GM18519 (cell line): Measurements from ENCODE around the gene UBE4B.
A peak's percentile ranks its signal among the peaks of the same experiment; 100 is the strongest.
"Not testable (repeated sequence)": the region's sequence is repeated elsewhere in the genome, so short reads cannot be mapped to it uniquely, and the experiment has no call there.

Experiments
- ATAC-seq: cut with Tn5 transposase; IDR thresholded peaks from one replicate; pipeline ENCODE4 v1.9.1; 2021; ENCODE audit warnings: mild to moderate bottlenecking, moderate library complexity; ENCODE audit not compliant: unreplicated experiment, low FRiP score

UBE4B gene

DNA sequence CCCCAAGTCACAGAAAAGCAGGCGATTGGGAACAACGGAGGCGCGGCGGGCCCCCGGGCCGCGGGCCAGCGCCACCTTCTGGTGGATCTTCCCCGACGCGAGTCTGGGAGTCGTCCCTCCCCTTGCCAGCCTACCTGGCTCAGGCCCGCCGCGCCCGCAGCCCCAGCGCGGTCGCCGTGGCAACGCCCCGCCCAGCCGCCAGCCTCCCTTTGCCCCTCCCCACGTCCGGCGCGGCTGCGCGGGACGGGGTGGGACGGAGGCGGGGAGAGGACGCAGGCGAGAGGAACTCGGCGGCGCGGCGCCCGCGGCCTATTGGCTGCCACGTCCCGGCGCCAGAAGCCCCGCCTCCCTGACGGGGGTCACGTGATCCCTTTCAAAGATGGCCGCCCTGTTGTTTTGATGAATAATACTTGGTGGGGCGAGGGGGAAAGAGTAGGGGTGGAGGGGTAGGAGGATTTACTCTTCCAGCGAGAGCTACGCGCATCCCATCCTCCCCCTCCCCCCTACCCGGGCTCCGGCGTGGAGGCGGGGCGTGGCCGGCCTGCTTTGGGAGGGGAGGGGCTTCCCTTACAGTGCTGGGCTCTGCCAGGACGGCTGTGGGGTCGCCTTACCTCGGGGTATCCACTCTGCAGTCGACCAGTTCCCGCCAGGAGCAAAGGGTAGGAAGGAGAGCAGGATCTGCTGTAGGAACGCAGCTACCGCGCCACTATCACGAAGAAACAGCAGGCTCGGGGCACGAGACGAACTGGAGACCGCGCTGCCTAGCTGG lies at the start of gene UBE4B:
Gene UBE4B (plus strand): TSS at position 369 of the 769 bp plus-strand sequence. CDS start 713 bp downstream, outside the sequence.
- ATAC-seq, result peak; percentile 94

DNA sequence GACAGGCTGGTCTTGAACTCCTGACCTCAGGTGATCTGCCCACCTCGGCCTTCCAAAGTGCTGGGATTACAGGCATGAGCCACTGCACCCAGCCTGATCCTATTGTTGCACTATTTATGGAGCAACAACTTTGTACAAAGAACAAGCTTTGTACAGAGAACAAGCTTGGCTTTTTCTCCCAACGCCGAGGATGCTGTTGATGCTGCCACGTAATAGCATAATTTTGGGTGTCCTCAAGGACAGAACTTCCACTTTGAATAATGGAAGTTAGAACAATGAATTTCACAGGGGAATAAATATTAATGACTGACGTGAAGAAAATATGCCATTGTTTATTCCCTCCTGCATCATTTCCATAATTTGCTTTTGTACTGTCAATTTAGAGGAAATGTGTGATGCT lies 48.5 kb upstream of the UBE4B start:
- ATAC-seq, result no peak

DNA sequence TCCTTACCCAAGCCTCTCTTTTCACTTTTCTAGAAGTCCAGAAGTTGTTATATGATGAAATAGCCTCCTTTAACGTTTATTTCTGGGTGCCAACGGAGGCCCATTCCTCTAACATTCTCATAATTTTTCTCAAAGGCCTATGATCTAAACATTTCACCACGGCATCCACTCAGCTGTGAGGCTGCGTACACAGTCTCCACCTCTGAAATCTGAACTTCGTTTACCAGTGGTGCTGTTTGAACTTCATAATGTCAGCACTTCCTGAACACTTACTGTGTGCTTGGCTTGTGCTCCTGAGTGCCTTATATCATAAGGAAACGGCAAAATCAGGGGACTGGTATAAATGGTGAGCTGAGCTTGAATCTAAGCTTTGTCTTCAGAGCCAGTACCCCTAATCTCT lies 47.8 kb upstream of the UBE4B start:
- ATAC-seq, result no peak

DNA sequence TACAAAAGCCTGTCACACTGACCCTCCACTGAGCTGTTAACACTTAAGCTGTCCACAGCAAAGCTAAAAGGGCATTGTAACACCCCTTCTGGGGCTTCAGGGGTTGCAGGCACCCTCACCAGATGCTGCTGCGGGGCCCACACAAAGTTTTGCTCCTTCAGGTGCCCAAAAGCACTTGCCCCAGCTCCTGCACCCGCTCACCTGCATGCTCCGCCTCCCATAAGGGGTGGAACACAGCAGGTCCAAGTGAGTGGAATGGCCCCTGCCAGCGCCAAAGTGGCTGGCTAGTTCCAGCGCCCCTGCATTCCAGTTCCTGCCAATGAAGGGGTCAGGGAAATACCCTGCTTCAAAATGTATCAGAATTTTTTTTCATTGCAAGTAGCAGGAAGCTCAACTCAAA lies 43.0 kb upstream of the UBE4B start:
- no peak for ATAC-seq

DNA sequence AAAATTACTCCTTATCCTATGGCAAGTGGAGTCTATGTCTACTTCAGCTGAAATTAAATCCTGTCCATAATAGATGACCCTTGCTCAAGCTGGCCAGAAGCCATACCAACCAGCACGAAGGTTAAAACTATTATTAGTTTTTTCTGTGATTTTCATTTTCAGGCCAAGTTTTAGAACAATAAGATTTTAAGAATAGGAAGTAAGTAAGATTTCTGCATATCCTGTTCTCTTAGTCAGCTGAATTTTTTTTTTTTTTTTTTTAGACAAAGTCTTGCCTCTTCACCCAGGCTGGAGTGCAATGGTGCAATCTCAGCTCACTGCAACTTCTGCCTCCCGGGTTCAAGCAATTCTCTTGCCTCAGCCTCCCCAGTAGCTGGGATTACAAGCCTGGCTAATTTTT lies 41.8 kb upstream of the UBE4B start:
- no peak for ATAC-seq

DNA sequence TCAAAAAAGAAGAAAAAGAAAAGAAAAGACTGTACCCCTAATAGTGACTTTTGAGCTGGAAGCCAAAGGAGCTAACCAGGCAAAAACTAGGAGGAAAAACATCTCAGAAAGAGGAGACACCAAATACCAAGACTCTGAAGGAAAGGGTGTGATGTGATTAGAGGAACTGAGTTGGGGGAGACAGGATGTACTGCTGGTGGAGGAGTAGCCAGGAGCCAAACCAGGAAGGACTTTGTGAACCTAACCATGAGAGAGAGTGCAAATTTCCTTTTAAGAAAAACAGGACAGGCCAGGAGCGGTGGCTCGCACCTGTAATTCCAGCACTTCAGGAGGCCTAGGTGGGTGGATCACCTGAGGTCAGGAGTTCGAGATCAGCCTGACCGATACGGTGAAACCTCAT lies 39.8 kb upstream of the UBE4B start:
- no peak for ATAC-seq

DNA sequence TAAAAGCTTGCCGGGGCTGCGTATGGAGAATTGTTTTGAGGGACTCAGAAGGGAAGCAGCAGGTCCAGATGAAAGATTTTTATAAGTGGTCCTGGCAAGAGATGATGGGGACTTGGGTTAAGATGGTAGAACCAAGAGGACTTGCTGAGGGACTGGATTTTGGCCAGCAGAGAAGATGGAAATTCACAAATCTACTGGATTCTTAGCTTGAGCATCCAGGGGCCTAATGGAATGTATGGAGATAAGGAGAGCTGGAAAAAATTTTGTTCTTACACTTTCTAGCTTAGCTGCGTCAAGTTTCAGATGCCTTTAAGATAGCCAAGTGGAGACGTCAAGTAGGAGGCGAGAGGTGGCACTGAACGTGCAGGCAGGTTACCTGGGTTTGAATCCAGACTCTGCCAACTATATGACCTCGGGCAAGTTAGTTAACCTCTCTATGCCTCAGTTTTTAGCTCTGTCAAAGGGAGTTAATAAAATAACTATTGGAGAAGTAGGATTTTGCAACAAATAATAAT lies 39.1 kb upstream of the UBE4B start:
- no peak for ATAC-seq

DNA sequence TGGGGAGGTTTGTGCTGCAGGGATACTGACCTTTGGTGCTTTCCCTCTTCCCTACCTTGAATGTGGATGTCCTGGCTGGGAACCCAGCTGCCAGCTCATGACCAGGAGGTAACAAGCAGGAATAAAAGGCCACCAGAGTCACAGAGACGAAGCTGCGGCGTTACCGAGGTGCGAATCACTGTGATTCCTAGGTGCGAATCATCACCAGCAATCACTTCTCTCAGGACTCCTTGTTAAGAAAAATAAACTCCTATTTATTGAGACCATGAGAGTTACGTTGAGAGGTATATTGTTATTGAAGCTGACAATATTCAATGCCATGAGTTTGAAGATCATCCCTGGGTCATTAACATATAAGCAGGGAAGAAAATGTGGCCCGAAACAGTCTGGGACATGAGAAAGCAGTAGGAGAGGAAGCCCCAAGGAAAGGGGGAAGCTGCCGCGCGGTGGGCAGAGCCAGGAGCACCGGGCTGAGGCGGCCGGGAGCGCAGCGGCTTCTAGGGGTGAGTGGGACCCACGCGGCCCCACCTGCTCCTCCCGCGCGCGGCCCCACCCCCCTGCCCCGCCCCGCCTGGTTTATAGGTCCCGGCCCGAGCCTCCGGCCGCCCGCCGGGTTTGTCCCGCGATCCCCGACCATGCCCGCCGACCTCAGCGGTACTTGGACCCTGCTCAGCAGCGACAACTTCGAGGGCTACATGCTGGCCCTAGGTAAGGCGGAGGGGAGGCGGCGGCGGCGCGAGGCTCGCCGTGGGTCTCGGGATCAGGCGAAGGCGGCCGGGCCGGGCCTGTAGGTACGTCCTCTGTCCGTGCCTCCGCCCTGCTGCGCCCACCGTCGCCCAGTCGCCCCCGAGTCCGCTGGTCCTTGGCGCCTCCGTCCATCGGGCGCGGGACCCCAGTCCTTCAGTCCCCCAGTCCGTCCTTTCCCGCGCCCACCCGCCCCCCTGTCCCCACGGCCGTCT lies 35.9 kb upstream of the UBE4B start, which contains the start of gene RBP7:
Gene RBP7 (plus strand): TSS at position 605 of the 959 bp plus-strand sequence. CDS start 31 bp downstream, at position 636.
- ATAC-seq, result no peak

DNA sequence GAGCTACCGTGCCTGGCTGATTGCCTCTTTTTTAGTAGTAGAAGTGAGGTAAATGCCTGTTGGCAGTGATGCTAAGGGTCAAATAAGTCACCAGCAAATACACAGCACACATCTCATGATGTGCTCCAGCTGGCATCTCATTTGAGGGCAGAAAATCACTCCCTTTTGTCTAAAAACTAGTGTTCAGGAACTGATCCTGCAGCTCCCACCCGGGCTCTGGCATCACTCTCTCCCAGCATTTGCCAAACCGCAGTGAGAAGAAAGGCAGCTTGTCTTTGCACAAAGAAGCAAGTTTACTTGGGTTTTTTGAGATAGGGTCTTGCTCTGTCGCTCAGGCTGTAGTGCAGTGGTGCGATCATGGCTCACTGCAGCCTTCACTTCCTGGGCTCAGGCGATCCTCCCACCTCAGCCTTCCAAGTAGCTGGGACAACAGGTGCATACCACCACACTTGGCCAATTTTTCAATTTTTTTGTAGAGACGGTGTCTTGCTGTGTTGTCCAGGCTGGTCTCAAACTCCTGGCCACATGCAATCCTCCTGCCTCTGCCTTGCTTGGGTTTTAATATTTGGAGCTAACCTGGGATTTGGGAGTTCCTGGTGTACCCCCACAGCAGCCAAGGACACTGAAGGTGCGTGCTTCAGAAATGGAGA lies 31.6 kb upstream of the UBE4B start:
- no peak for ATAC-seq

DNA sequence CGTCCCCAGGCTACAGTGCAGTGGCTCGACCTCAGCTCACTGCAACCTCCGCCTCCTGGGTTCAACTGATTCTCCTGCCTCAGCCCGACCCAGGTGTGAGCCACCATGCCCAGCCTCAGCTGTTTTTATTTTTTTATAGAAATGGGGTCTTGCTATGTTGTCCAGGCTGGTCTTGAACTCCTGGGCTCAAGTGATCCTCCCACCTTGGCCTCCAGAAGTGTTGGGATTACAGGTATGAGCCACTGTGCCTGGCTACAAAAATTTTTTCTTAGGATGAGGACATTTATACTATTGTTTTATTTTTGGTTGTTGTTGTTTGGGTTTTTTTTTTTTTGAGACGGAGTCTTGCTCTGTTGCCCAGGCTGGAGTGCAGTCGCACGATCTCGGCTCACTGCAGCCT lies 27.5 kb upstream of the UBE4B start:
- not testable (repeated sequence) for ATAC-seq

DNA sequence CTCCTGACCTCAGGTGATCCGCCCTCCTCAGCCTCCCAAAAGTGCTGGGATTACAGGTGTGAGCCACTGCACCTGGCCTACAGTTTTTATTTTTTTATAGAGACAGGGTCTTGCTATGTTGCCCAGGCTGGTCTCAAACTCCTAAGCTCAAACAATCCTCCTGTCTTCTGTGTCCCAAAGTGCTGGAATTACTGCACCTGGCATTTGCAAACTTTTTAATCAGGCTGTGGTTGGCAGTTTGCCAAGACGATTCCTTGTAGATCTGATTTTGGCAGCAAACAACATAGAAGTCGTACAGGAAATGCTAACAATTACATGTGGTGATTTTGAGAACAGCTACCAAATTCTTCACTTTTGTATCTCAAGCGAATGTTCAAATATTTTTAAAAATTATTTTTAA lies 25.6 kb upstream of the UBE4B start:
- no peak for ATAC-seq

DNA sequence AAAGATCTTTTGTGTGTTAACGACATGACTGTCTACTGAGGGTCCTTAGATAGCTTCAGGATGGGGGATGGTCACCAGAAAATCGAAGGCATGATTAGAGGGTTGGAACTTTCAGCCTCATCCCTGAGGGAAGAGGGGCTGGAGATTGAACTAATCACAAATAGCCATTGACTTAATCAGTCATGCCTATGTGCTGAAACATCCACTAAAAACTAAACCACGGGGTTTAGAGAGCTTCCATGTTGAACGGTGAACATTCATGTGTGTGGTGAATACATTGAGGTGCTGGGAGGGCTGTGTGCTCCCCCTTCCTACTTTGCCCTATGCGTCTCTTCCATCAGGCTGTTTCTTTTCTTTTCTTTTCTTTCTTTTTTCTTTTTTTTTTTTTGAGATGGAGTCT lies 18.7 kb upstream of the UBE4B start:
- no peak for ATAC-seq

DNA sequence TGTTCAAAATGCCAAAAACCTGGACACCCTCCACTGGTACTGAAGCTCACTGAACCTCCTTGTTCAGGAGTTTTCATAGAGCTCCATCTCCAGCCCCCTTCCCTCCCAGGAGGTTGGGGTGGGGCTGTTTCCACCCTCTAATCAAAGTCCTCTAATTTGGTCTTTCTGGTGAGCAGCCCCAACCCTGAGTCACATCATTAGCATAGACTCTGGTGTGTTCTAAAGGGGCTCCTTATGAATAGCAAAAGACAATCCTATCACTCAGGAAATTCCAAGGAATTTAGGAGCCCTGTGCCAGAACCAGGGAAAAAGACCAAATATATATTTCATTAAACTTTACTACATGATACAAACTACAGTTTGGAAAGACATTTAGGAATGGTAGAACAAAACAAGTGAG lies 13.2 kb upstream of the UBE4B start:
- ATAC-seq, result no peak

DNA sequence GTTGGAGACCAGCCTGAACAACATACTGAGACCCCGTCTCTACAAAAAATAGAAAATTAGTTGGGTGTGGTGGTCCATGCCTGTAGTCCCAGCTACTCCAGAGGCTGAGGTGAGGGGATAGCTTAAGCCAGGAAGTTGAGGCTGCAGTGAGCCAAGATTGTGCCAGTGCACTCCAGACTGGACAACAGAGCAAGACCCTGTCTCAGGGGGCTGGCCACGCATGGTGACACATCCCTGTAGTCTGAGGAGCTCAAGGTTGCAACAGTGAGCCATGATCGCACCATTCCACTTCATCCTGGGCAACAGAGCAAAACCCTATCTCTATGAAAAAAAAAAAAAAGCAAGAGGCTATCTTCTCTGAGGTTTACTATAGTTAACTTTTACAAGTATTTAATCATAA lies 12.7 kb upstream of the UBE4B start:
- no peak for ATAC-seq

DNA sequence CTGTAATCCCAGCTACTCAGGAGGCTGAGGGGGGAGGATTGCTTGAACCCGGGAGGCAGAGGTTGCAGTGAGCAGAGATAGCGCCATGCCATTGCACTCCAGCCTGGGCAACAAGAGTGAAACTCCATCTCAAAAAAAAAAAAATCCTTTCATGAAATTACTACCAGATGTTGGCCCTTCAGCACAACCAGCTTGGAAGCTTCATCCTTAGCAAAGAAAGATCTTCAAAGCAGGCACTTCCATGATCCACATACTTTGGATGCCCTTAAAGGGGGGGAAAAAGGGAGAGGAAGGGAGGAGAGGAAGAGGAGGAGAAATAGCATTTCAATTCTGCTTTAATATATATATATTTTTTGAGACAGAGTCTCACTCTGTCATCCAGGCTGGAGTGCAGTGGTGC lies 12.1 kb upstream of the UBE4B start:
- not testable (repeated sequence) for ATAC-seq

DNA sequence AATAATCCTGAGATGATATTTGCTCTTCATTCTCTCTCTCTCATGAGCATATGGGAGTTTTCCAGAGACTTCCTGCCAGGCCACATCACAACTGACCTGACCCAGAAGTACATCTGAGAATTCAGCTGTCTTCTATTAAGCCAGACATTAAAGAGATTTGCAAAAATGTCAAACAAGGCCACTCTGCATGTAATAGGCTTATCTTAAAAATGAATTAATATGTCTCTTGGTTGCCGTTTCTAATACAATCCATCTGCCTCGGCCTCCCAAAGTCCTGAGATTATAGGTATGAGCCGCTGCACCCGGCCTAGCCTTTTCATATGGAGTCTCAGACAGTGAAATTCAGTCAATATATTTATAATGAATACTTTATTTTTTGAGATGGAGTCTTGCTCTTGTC lies 10.8 kb upstream of the UBE4B start:
- ATAC-seq, result not testable (repeated sequence)

DNA sequence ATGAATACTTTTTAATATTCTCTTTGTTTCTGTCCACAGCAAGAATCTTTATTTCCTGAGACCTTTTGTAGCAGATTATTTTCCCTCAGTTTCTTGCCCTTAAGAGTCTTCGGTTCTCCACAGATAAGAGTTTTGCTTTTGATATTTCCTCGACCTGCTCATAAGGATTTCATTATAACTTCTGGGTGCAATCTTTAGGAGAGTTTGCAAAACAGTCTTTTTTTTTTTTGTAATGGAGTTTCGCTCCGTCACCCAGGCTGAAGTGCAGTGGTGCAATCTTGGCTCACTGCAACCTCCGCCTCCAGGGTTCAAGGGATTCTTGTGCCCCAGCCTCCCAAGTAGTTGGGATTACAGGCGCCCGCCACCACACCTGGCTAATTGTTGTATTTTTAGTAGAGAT lies 10.1 kb upstream of the UBE4B start:
- no peak for ATAC-seq

DNA sequence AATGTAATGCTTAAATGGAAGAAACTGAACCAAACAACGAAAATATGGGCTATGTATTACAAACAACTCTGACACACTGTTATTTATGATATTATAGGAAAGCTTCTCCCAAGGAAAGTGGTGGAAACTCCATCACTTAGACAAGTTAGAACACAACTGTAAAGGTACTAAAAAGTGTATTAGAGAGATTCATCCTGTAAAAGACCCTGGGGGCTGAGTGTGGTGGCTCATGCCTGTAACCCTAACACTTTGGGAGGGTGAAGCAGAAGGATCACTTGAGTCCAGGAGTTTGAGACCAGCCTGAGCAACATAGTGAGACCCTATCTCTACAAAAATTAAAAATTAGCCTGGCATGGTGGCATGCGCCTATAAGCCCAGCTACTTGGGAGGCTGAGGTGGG lies 7.4 kb upstream of the UBE4B start:
- ATAC-seq, result no peak

DNA sequence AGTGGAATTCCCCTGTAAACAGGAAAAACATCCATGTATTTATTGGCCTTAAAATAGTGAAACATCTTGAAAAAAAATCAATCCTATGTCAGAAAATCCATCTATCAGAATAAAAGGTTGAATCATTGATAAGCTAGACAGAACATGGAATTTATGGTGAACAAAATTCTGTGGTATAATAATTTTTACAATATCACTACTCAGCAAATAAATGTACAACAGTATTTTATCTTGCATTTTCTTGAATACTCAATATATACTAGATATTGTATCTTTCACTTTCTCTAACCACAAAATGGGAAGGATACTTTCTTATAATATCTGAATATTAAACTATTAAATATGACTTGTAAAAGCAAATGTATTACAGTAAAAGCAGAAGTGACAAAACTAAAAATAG lies 5.7 kb upstream of the UBE4B start:
- ATAC-seq, result no peak

DNA sequence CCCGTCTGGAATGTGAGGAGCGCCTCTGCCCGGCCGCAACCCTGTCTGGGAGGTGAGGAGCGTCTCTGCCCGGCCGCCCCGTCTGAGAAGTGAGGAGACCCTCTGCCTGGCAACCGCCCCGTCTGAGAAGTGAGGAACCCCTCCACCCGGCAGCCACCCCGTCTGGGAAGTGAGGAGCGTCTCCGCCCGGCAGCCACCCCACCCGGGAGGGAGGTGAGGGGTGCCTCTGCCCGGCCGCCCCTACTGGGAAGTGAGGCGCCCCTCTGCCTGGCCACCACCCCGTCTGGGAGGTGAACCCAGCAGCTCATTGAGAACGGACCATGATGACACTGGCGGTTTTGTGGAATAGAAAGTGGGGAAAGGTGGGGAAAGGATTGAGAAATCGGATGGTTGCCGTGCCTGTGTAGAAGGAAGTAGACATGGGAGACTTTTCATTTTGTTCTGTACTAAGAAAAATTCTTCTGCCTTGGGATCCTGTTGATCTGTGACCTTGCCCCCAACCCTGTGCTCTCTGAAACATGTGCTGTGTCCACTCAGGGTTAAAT lies 3.7 kb upstream of the UBE4B start:
- ATAC-seq, result not testable (repeated sequence)
